CD14-positive monocyte (primary cell): ENCODE measurements around the gene SUFU. TPM values are rescaled to one million over a fixed set of nuclear protein-coding genes. Genes with fewer than 3 reads are reported as not detected.
A peak's percentile ranks its signal among the peaks of the same experiment; 100 is the strongest.

Source experiments
- DNase-seq, 3 donors: peaks; one replicate each; pipeline ENCODE4 v3.0.0-alpha.2; 2011 to 2022
- H2AFZ ChIP-seq: 2 replicates; pipeline ENCODE4 v1.6.0; 2012; ENCODE audit warnings: mild to moderate bottlenecking, low read depth, low read length, inconsistent platforms; ENCODE audit not compliant: insufficient read depth, poor library complexity, severe bottlenecking
- H3K27ac ChIP-seq, 2 donors: 1 replicate in 1 of 2; 2 replicates in 1 of 2; pipeline ENCODE4 v1.5.1; 2012 to 2013; ENCODE audit warnings: low read length in 2 of 2, control low read depth in 1 of 2, inconsistent platforms in 1 of 2, low read depth in 1 of 2, mild to moderate bottlenecking in 1 of 2
- H3K27me3 ChIP-seq, 2 donors: one replicate each; pipeline versions ENCODE4 v1.6.0 to v1.6.1; 2011 to 2013; ENCODE audit warnings: low read length in 2 of 2; ENCODE audit not compliant: control insufficient read depth in 2 of 2, insufficient read depth in 2 of 2
- H3K36me3 ChIP-seq, 2 donors: replicated peaks in 1 of 2; 1 replicate in 1 of 2; 2 replicates in 1 of 2; pipeline versions ENCODE4 v1.5.1 to v1.6.1; 2012 to 2013; ENCODE audit warnings: low read length in 2 of 2, control low read depth in 1 of 2, inconsistent platforms in 1 of 2, mild to moderate bottlenecking in 1 of 2; ENCODE audit not compliant: insufficient read depth in 2 of 2, control insufficient read depth in 1 of 2
- H3K4me1 ChIP-seq, 2 donors: 1 replicate in 1 of 2; 2 replicates in 1 of 2; pipeline versions ENCODE4 v1.5.1 to v1.6.1; 2012 to 2013; ENCODE audit warnings: low read length in 2 of 2, control low read depth in 1 of 2, inconsistent platforms in 1 of 2, mild to moderate bottlenecking in 1 of 2, moderate library complexity in 1 of 2; ENCODE audit not compliant: insufficient read depth in 2 of 2, control insufficient read depth in 1 of 2
- H3K4me2 ChIP-seq: replicated peaks from 2 replicates; pipeline ENCODE3; 2012; ENCODE audit warnings: low read length, moderate library complexity, mild to moderate bottlenecking; ENCODE audit not compliant: poor library complexity, severe bottlenecking; ENCODE audit errors: extremely low read depth
- H3K4me3 ChIP-seq, 3 experiments: fragments of 200-600 bp in 1 of 3; sonication (generic) in 1 of 3; replicated peaks in 1 of 3; 1 replicate in 2 of 3; 2 replicates in 1 of 3; pipeline ENCODE4 v1.5.1; 2011 to 2013; ENCODE audit warnings: low read length in 3 of 3, mild to moderate bottlenecking in 3 of 3, control low read depth in 2 of 3, low read depth in 2 of 3, inconsistent platforms in 1 of 3, moderate library complexity in 1 of 3
- H3K79me2 ChIP-seq: 2 replicates; pipeline ENCODE4 v1.6.0; 2012; ENCODE audit warnings: mild to moderate bottlenecking, control low read depth, inconsistent platforms, low read length, moderate library complexity; ENCODE audit not compliant: insufficient read depth
- H3K9ac ChIP-seq: 2 replicates; pipeline ENCODE4 v1.6.0; 2017; ENCODE audit warnings: low read length, mild to moderate bottlenecking; ENCODE audit not compliant: insufficient read depth, poor library complexity, severe bottlenecking
- H3K9me3 ChIP-seq, 2 donors: replicated peaks in 1 of 2; 1 replicate in 1 of 2; 2 replicates in 1 of 2; pipeline versions ENCODE4 v1.5.1 to v1.6.1; 2012 to 2013; ENCODE audit warnings: low read length in 2 of 2, control low read depth in 1 of 2; ENCODE audit not compliant: control insufficient read depth in 1 of 2, insufficient read depth in 1 of 2
- H4K20me1 ChIP-seq: 2 replicates; pipeline ENCODE4 v1.6.0; 2012; ENCODE audit warnings: mild to moderate bottlenecking, low read length, control low read depth, moderate library complexity; ENCODE audit not compliant: insufficient read depth
- H3K27ac Mint-ChIP-seq, 7 donors: one replicate each; pipeline ENCODE4 v1.8.0; 2020; ENCODE audit warnings: mild to moderate bottlenecking in 7 of 7, mixed read lengths in 7 of 7, moderate library complexity in 6 of 7, inconsistent platforms in 2 of 7
- H3K27me3 Mint-ChIP-seq, 3 donors: one replicate each; pipeline ENCODE4 v1.8.0; 2021 to 2022; ENCODE audit warnings: low read depth in 3 of 3, mild to moderate bottlenecking in 3 of 3, mixed read lengths in 3 of 3, moderate library complexity in 3 of 3, inconsistent platforms in 1 of 3
- H3K36me3 Mint-ChIP-seq, 2 donors: one replicate each; pipeline ENCODE4 v1.8.0; 2020; ENCODE audit warnings: mixed read lengths in 2 of 2, inconsistent platforms in 1 of 2, mild to moderate bottlenecking in 1 of 2
- H3K4me1 Mint-ChIP-seq: one replicate; pipeline ENCODE4 v1.8.0; 2020; ENCODE audit warnings: mild to moderate bottlenecking, mixed read lengths
- H3K4me3 Mint-ChIP-seq, 2 donors: one replicate each; pipeline ENCODE4 v1.8.0; 2020; ENCODE audit warnings: mild to moderate bottlenecking in 2 of 2, mixed read lengths in 2 of 2, moderate library complexity in 1 of 2
- H3K9me3 Mint-ChIP-seq, 7 donors: one replicate each; pipeline ENCODE4 v1.8.0; 2020 to 2022; ENCODE audit warnings: mixed read lengths in 7 of 7, mild to moderate bottlenecking in 6 of 7, moderate library complexity in 6 of 7, inconsistent platforms in 2 of 7
- WGBS: methylation state at CpG from one replicate; pipeline ENCODE4 v1.1.5; 2013; ENCODE audit warnings: missing lambda C conversion rate; ENCODE audit not compliant: insufficient coverage; 5-methylcytosine and 5-hydroxymethylcytosine counted together
- intact Hi-C, 2 donors: fragments of 100-400 bp; cut with micrococcal nuclease; formaldehyde crosslinking; loops; one replicate each; pipeline versions ENCODE4 v1.15.0 to v1.15.1; 2023
- polyA plus RNA-seq, 3 donors: library from polyadenylated mRNA; depleted of rRNA in 1 of 3; unstranded in 2 of 3; stranded (reverse) in 1 of 3; fragments of 300-500 nt in 2 of 3; fragments of >200 nt in 1 of 3; fragmentation: Illumina TruSeq in 2 of 3; gene quantifications; 1 replicate in 2 of 3; 2 replicates in 1 of 3; pipeline ENCODE4 v1.2.3, GENCODE V29; 2012 to 2021
- TF ChIP-seq, protein P1 (sequence below): fragments of 200-600 bp; IDR thresholded peaks from one replicate; pipeline ENCODE4 v1.8.0; 2022; ENCODE audit warnings: antibody characterized with exemption, mild to moderate bottlenecking

The SUFU gene
- polyA plus RNA-seq, 3 donors, result 3.2 to 10.0 (median 5.7) TPM

- no peaks in the 10 kb centered on the region for H3K4me1 ChIP-seq
- H3K27me3 ChIP-seq, result no peaks in the 10 kb centered on the region
- WGBS, result 100% methylated on average over 1 of the region's 2 CpGs
- no peak overlapping the region for H2AFZ ChIP-seq
- no peak overlapping the region for H3K4me3 ChIP-seq
- no peaks in the 10 kb centered on the region for H3K9me3 Mint-ChIP-seq
- H3K4me3 Mint-ChIP-seq, result no peak overlapping the region
- peaks cover 94% of the 10 kb centered on the region for H4K20me1 ChIP-seq
- H3K27me3 Mint-ChIP-seq, result no peaks in the 10 kb centered on the region
- peaks cover 10% of the 10 kb centered on the region for H3K4me1 Mint-ChIP-seq
- no peaks in the 10 kb centered on the region for H3K9me3 ChIP-seq
- DNase-seq, result no peak
- intact Hi-C loops, result no loop called here
- peaks cover 20 to 71% of the 10 kb centered on the region in 2 donors for H3K36me3 ChIP-seq
- no peak overlapping the region for H3K27ac Mint-ChIP-seq
- peaks cover 84% of the 10 kb centered on the region for H3K79me2 ChIP-seq
- peaks cover 29 to 77% of the 10 kb centered on the region in 2 donors for H3K36me3 Mint-ChIP-seq
- no peak overlapping the region for H3K27ac ChIP-seq
- no peak overlapping the region for H3K9ac ChIP-seq
- H3K4me2 ChIP-seq, result no peak overlapping the region
- TF ChIP-seq, protein P1, sequence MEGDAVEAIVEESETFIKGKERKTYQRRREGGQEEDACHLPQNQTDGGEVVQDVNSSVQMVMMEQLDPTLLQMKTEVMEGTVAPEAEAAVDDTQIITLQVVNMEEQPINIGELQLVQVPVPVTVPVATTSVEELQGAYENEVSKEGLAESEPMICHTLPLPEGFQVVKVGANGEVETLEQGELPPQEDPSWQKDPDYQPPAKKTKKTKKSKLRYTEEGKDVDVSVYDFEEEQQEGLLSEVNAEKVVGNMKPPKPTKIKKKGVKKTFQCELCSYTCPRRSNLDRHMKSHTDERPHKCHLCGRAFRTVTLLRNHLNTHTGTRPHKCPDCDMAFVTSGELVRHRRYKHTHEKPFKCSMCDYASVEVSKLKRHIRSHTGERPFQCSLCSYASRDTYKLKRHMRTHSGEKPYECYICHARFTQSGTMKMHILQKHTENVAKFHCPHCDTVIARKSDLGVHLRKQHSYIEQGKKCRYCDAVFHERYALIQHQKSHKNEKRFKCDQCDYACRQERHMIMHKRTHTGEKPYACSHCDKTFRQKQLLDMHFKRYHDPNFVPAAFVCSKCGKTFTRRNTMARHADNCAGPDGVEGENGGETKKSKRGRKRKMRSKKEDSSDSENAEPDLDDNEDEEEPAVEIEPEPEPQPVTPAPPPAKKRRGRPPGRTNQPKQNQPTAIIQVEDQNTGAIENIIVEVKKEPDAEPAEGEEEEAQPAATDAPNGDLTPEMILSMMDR, result no peak
Observed at GRCh38 chr10:102493771-102494170, 10.0 kb upstream of the SUFU start.

- H3K4me3 ChIP-seq, result no peak overlapping the region
- TF ChIP-seq, protein P1, result no peak
- no peaks in the 10 kb centered on the region for H3K9me3 ChIP-seq
- H3K4me2 ChIP-seq, result no peak overlapping the region
- H3K79me2 ChIP-seq, result peaks cover 96% of the 10 kb centered on the region
- H2AFZ ChIP-seq, result no peak overlapping the region
- H3K4me1 ChIP-seq, result peaks cover 20 to 23% of the 10 kb centered on the region in 2 donors
- Mint-ChIP-seq H3K9me3 (no peaks in the 10 kb centered on the region), H3K27ac (peak overlapping the region in 2 of 7 donors; percentile 25 to 28), H3K36me3 (peaks cover 14 to 44% of the 10 kb centered on the region in 2 donors), H3K4me1 (peaks cover 19% of the 10 kb centered on the region), H3K27me3 (no peaks in the 10 kb centered on the region), H3K4me3 (no peak overlapping the region)
- no peak for DNase-seq
- 100% methylated on average over 1 of the region's 1 CpG for WGBS
- no peak overlapping the region for H3K9ac ChIP-seq
- intact Hi-C loops, result no loop called here
- no peaks in the 10 kb centered on the region for H3K27me3 ChIP-seq
- H3K27ac ChIP-seq, result no peak overlapping the region
- peaks cover 90% of the 10 kb centered on the region for H4K20me1 ChIP-seq
- H3K36me3 ChIP-seq, result peaks cover 5 to 45% of the 10 kb centered on the region in 2 donors
Observed at GRCh38 chr10:102497545-102497944, 6.2 kb upstream of the SUFU start.
